NCI-H1930 (cell line): Measurements from ENCODE around the gene TPGS1.

Source experiments
- DNase-seq, 2 experiments: peaks; one replicate each; lab custom pipeline; 2025; lab: John Stamatoyannopoulos, UW

TPGS1 gene

GRCh38 chr19:496112-496665 is 11.1 kb upstream of the TPGS1 start, which contains the start of gene MADCAM1:
Gene MADCAM1 (plus strand): TSS chr19:496486. CDS start chr19:496500, 14 bp downstream.
- no peak for DNase-seq

- no peak for DNase-seq
Measured at GRCh38 chr19:496986-497385, 10.3 kb upstream of the TPGS1 start.

GRCh38 chr19:497491-497868 is 9.8 kb upstream of the TPGS1 start:
- no peak for DNase-seq

- no peak for DNase-seq
Measured at GRCh38 chr19:497869-498510, 9.3 kb upstream of the TPGS1 start.

GRCh38 chr19:498511-498891 is 8.8 kb upstream of the TPGS1 start:
- no peak for DNase-seq

- DNase-seq = no peak
Measured at GRCh38 chr19:498977-499623, 8.2 kb upstream of the TPGS1 start.

- no peak for DNase-seq
Measured at GRCh38 chr19:501646-502045, 5.7 kb upstream of the TPGS1 start.

GRCh38 chr19:504616-505015 is 2.7 kb upstream of the TPGS1 start:
- no peak for DNase-seq

GRCh38 chr19:506404-507285 is 652 bp upstream of the TPGS1 start:
- peak; percentile 96 to 98 for DNase-seq

- DNase-seq = no peak
Measured at GRCh38 chr19:508204-509150, 1.2 kb downstream of the TPGS1 start.

GRCh38 chr19:510606-511100 is 3.4 kb downstream of the TPGS1 start:
- peak; percentile 65 to 72 for DNase-seq

- DNase-seq = peak; percentile 40 to 43
Measured at GRCh38 chr19:511101-511851, 4.0 kb downstream of the TPGS1 start.

- no peak for DNase-seq
Measured at GRCh38 chr19:512547-513365, 5.5 kb downstream of the TPGS1 start.

- DNase-seq = no peak
Measured at GRCh38 chr19:513368-514165, 6.3 kb downstream of the TPGS1 start.

- no peak for DNase-seq
Measured at GRCh38 chr19:514166-514663, 6.9 kb downstream of the TPGS1 start.

- no peak for DNase-seq
Measured at GRCh38 chr19:517721-518597, 10.7 kb downstream of the TPGS1 start.

GRCh38 chr19:518598-519231 is 11.4 kb downstream of the TPGS1 start:
- DNase-seq = no peak
